Tibial nerve (tissue), 4 donors: ENCODE data around the gene ADK.

Experiments
- EP300 ChIP-seq, 2 donors: sonication (generic); formaldehyde crosslinking; IDR thresholded peaks; one replicate each; pipeline ENCODE4 v1.6.1; 2017; ENCODE audit warnings: antibody characterized with exemption in 2 of 2, mild to moderate bottlenecking in 1 of 2
- TF ChIP-seq, protein P1 (sequence below), 5 experiments: fragments of 200-600 bp in 3 of 5; fragments of 450-650 bp in 2 of 5; sonication (generic) in 3 of 5; IDR thresholded peaks; one replicate each; pipeline ENCODE4 v1.5.1; 2016 to 2019; ENCODE audit warnings: antibody characterized with exemption in 5 of 5, mild to moderate bottlenecking in 3 of 5, moderate library complexity in 2 of 5

GRCh38 chr10:74164716-74165529, 13.9 kb downstream of the ADK start:
- TF ChIP-seq, protein P1, sequence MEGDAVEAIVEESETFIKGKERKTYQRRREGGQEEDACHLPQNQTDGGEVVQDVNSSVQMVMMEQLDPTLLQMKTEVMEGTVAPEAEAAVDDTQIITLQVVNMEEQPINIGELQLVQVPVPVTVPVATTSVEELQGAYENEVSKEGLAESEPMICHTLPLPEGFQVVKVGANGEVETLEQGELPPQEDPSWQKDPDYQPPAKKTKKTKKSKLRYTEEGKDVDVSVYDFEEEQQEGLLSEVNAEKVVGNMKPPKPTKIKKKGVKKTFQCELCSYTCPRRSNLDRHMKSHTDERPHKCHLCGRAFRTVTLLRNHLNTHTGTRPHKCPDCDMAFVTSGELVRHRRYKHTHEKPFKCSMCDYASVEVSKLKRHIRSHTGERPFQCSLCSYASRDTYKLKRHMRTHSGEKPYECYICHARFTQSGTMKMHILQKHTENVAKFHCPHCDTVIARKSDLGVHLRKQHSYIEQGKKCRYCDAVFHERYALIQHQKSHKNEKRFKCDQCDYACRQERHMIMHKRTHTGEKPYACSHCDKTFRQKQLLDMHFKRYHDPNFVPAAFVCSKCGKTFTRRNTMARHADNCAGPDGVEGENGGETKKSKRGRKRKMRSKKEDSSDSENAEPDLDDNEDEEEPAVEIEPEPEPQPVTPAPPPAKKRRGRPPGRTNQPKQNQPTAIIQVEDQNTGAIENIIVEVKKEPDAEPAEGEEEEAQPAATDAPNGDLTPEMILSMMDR (IDR thresholded peaks at IDR 0.05), result no peak
- TF ChIP-seq EP300 (IDR thresholded peaks at IDR 0.05), result no peak
